NCI-H1694 treated with DMSO at 0.1 percent for 48 hours (cell line): Measurements from ENCODE around the gene TP53AIP1.

Source experiments
- DNase-seq: peaks from one replicate; lab custom pipeline; 2025; lab: John Stamatoyannopoulos, UW

Gene TP53AIP1, protein sequence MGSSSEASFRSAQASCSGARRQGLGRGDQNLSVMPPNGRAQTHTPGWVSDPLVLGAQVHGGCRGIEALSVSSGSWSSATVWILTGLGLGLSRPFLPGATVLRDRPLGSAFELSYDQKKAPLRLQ

DNA sequence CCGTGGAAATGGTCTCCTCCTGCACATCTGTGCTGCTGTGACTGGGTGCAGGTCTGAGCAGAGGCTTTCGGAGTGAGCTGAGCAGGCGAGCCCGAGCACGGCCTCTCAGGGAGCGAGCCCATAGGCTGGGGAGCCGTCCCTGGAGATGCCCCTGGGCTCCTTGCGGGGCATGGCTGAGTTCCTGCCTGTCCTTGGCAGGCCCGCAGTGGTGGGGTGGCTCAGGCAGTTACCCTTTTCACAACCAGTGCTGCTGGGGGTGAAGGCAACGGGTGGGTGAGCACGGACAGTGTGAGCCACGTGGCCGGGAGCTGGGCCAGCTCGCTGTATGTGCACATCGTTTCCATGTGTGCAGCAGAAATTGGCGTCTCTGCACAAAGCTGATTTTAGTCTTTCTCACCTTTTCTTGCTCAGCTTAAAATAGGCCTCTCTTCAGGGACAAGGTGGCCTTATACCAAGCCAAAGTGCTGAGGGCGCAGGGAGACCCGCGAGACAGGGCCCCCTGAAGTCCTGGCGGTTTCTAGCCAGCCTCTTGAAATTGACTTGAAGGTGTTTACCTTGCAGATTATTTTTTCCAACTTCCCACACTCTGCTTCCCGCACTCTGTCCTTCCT is at the start of gene TP53AIP1:
TSS of gene TP53AIP1 (minus strand) at position 55 of the 611 bp plus-strand sequence. CDS start 5,053 bp downstream, outside the sequence.
- no peak for DNase-seq

DNA sequence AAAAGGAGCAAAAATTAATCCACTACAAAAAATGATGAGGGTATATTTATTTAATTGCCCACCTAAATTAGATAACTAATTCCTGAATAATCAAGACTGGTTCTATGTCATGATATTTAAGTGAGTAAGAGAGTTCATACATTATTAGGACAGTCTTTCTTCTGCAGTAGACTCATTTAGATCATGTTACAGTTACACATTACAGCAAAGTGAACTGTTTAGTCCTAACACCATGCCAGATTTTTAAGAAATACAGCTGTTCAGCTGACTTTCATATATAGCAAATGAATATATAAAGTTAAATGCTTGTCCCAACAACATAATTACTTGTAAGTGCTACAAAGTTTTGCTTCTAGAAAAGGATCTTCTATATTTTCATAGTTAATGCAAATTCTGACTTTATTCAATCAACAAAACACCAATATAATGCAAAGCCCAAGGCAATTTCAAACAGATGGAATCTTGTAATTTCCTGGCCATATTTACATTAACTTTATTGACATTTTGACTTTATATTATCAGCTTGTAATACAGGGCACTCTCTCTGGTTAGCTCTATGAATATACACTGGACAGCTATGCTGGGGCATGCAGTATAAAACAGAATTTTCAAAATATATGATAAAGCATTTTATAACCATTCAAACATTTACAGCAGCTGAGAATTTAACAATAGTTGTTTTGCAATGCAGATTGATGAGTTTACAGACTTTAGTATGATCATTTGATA is 45.7 kb upstream of the TP53AIP1 start:
- DNase-seq, result no peak

DNA sequence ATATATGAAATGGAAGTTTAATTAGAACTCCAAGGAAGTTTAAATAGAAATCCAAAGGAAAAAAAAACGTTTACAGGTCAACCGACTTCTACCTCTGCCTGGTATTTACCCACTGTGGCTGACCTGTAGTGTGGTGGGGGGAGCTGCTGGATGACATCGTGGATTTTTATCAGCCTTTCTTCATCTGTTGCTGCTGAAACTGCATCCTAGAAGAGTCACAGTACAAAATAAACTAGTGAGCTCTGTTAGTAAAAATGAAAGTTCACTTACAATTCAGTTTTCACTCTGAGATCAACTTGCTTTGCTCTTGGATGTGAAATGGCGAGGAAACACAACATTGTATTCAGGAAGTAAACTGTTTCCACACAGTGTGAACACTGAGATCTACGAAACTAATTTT is 43.2 kb upstream of the TP53AIP1 start:
- no peak for DNase-seq

DNA sequence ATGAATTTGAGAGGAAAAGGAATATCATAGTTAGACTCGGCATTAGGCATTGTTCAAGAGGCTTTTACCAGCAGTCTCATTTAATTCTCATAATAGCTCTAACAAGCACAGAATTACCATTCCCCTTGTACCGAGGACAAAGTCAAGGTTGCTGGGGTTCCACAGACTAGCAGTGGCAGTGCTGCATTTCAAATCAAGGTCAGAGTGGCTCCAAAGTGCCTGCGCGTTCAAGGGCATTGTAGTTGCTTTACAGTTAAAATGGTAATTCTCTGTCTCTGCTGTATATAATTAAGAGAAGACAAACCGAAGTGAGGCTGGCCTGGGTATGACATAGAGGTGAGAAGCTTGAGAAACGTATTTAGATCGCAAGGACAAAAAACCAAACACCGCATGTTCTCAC is 40.4 kb upstream of the TP53AIP1 start:
- DNase-seq, result no peak

DNA sequence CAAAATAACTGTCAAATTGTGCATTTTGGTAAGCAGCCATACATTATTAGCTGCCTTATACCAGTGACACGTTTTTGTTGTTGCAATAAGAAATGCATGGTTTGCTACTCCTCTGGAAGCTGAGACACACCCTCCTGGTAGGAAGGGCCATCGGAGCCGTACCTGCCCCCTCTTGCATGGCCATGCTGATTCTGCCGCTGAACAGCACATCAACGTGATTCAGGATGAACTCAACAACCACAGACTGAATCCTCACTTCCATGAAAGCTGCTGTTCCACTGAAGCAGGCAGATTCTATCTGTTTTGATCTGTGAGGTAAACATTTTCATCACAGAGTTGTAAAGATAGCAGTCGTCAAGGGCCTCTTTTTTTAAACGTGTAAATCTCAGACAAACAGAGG is 38.6 kb upstream of the TP53AIP1 start:
- no peak for DNase-seq

DNA sequence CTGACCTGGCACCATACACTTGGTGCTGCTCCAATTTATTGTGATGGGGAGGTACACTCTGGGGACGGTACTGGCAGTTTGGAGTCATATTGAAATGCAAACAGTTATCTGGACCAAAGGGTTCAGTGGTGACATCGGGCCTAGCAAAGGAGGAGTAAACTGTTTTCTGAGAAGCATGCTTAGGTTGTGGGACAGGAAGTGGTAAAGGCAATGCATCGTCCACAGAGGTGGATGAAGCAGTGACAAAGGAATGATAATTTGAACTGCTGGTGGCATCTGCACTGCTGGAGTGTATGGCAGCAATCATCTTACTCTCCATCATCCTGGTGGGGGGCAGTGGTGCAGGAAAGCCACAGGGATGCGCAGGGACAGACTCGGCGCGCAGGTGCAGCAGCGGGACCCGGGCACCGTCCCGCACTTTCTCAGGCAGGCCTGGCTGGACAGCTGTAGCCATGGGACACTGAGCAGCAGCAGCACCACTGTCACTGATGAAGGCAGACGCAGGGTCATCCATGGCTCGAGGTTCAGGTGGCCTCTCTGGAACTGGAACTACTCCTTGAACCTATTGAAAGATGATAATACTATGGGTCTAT is 28.0 kb upstream of the TP53AIP1 start:
- no peak for DNase-seq

DNA sequence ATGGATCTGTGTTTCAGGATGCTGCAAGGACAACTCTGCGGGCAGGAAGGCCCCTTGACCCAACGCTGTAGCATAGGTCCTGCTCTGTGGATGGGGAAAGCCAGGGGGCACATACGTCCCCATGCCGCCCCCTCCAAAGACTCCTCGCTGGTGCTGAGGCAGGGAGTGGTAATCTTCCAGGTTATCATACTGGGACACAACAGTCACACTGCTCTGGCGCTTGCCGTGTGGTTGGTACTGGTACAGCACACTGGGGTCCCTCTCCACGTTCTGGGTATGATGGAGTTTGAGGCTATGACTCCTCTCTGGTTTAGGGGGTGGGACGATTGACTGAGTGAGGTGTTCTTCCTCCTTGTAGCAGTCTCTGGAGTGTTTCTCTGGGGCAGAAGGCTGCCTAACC is 26.2 kb upstream of the TP53AIP1 start:
- no peak for DNase-seq

DNA sequence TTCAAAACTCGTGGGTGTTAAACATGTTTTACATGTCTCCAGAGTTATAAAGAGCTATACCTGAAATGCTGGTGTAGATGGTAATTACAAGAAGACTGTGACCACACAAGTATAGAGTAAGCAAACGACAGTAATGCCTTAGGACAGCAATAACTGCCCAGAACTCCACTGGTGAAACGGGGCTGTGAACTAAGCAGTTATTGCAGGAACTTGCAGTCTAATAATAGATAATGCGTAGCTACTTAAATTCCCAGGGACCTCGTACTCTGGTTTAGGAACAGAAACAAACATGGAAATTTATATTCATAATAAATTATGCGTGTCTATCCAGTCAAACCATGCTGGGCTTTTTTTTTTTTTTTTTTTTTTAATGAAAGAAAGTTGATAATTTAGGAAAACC is 24.9 kb upstream of the TP53AIP1 start:
- DNase-seq, result no peak

DNA sequence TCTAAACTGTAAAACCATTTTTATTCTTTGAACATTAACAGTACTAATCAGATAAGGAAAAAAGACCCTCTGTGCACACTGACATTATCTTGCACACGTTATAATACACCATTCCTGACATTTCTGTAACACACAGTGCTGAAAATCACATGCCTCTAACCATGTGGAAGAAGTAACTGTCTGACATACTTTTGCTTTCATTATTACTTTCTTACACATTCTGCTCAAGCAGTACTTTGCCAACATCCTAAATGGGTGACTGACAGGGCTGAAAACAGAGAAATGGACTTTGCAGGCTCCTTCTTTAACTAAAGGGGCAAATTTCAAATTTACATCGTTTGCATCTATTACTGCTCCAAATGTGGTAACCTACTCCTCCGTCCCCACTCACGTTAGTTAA is 22.8 kb upstream of the TP53AIP1 start:
- no peak for DNase-seq

DNA sequence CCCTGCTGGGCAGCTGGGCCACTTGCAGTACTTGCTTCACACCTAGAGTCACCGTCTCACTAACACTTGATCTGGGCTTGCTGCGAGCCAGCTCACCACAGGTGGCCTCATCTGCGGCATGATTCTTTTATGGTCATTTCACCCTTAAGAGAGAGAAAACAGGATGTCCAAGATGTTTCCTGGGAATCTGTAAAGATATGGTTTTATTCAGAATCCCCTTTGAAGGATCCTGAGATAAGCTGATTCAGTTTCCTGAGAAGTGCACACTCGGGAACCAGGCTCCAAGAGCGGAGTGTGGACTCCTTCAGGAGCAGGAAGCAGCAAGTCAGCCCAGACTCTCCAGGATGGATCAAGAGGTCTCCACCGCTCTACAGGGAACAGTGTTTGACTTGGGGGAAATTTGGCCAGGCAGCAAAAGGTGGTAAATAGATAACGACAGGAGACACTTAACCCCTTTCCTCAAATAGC is 21.8 kb upstream of the TP53AIP1 start:
- no peak for DNase-seq

DNA sequence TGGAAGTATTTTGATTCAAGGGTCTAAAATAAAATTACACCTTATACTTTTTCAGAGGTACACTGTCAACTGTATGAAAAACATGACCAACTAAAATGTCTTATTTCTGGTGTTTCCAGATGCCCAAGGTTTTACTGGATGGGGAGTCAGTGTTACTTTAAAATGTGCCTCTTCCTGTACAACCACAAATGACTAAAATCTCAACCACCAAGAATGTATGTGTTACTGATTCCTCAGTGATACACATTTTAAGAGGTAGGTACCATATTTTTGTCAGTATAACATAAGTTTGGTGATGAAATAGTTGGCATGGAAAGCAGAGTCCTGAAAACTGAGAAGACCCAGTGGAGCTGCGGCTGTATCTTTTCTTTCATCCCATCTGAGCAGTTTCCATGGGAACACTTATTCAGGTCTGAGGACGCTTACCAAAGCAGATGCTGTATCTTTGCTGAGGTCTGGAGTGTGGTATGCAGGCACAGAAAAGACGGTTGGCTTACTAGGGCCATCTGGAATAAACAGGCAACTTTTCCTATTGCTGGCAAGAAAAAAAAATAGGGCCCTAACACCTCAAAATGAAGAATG is 21.2 kb upstream of the TP53AIP1 start:
- peak; percentile 4 for DNase-seq

DNA sequence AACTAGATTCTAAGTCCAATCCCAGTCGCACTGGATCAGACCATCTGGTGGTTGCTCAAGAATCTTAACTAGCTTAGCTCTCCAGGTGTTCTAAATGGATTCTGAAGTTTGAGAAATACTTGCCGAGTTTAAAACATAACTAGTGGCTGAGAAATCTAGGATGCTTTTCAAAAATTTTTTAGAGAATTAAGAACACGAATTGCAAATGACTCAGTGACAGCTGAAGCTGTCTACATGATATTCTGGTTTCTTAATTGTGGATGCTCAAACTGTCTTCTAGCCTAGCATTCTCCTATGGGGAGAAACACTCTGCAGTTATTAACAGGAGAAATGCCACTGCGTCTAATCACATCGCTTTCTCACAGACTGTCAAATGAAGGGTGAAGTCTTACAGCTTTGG is 20.2 kb upstream of the TP53AIP1 start:
- no peak for DNase-seq

DNA sequence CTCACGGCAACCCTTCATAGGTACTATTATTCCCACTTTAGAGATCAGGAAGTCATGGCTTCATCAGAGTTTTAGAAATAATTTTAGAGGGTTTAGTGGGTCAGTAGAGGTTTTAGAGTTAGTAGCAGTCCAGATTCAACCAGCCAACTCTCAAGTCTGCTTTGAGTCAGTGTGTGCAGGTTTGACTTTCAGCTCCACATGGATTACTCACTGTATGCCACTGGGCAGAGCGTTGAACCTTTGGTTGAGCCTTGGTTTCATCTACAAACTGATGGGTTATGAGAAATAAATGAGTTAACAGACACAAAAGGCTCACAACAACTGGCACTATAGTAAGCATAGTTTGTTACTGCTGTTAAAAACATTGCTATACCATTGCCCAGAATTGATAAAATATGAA is 19.0 kb upstream of the TP53AIP1 start:
- DNase-seq, result no peak

DNA sequence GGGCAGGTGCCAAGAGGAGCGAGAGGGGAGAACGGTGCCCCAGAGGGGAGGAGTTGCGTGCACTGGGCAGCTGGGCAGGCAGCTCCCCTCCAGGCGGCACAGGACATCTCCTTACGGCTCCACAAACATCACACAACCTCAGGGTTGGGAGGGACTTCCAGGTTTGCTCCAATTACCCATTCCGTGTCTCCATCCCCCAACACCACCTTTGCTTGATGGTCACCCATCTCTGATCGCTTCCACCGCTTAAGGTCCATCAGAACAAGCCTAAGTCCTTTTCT is 14.5 kb upstream of the TP53AIP1 start:
- DNase-seq, result no peak

DNA sequence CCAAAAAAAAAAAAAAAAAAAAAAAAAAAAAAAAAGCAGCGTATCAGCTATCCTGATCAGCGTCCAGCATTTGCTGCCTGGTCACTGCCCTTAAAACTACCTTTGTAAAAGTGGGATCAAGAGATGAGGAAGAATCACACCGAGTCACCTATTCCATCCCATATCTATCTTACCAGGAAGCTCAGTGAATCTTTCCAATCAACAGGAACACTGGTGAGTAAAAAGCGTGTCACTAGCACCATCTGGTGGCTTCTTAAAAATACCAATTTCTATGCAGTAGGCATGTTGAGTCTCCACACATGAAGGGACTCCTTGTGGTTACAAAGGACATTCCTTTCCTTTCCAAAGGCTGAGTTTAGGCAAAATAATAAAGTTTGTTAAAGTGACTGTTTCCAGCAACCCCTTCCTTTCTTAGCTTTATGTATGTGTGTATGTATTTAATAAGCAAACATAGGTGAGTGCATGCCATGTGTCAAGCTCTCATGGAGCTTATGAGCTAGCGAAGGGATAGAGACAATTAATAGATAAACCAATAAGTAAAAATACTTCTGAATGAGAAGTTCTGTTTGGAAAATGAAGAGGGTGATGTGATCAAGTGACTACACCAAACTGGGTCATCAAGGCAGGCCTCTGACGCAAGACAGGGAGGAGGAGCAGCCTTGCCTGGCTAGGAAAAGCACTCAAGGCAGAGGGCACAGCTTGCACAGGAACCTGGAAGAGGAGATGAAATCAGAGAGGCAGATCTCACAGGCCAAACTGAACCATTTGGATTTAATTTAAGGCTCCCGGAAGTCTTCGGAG is 13.9 kb upstream of the TP53AIP1 start:
- DNase-seq, result peak; percentile 48

DNA sequence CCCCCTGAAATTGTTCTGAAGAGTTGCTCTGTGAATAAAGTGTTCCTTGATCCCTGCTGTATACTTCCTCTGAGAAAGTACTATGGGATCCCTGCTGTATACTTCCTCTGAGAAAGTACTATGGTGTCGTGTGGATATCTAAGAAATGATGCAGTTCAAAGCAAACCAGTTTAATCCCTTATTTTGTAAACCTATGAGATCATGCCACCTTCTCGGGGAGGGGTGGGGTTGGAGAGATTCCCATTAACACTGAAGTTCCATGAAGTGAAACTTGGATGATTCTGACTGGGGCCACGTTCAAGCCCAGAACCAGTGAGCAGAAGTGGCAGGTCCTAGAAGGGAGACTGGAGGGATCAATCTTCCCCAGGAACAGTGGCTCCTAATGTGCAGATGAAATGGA is 13.0 kb upstream of the TP53AIP1 start:
- no peak for DNase-seq

DNA sequence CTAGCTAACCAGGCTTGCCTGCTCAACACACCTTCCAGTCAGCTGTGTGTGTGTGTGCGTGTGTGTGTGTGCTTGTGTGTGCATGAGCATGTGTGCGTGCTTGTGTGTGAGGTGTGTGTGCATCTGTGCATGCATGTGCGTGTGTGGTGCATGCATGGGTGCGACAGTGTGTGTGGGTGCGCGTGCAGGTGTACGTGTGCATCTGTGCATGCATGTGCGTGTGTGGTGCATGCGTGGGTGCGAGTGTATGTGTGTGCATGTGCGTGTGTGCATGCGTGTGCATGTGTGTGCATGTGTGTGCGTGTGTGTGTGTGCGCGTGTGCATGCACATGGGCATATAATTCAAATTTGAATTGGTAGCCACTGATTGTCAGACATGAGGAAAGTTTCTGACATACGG is 10.5 kb upstream of the TP53AIP1 start:
- DNase-seq, result no peak

DNA sequence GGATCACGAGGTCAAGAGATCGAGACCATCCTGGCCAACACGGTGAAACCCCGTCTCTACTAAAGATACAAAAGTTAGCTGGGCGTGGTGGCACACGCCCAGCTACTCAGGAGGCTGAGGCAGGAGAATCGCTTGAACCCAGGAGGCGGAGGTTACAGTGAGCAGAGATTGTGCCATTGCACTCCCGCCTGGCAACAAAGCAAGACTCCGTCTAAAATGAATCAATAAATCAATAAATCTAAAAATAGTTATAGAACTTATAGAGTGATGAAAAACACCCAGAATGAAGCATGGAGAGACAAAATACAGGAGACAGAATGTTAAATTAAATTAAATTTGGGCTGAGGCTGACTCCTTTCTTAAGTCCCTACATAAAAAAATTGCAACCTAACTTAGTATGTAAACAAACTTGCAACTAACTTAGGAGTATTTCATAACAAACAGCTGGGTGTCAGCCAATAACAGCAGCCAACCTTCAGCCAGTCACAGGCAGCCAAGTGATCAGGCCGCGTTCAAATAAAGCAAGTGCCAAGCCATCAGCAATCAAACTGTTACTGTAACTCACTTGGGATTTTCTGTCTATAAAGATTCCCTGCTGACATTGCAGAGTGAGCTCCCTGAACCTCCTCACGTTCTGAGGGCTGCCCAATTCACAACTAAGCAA is 7.3 kb upstream of the TP53AIP1 start:
- no peak for DNase-seq

DNA sequence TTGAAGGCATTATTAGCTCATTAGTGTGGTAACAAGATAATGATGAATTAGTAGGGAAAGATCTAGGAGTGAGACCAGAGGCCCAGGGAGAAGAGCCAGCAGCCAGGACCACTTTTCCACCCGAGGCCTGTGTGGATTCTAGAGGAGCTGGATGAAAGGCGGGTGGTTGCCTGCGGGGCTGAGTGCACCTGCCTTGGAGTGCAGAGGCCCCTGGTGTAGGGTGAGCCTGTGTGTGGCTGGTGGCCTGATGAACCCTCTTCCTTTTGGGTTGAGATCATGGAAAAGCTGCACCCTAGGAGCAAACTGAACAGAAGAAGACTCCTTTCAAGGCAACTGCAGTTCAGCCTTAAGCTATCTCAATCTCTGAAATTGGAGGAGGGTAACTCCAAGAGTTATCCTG is 5.9 kb upstream of the TP53AIP1 start:
- DNase-seq, result no peak

DNA sequence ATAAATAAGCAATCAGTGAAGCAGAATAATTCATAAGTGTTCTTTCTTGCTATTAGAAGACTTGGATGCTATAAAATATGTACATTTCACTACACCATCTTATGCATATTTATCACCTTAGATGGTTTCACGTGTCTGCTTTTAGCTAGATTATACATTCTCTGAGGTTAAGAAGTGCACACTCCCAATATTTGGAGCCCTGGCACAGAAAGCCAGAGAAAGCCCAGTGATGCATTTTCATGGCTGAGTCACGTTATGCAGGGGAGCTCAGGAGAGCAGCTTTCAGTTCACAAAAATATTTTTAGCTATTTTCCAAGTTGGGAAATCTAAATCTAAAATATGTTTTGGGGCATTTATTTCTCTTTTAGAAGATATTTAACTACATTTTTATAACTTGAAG is 5.1 kb upstream of the TP53AIP1 start:
- no peak for DNase-seq

DNA sequence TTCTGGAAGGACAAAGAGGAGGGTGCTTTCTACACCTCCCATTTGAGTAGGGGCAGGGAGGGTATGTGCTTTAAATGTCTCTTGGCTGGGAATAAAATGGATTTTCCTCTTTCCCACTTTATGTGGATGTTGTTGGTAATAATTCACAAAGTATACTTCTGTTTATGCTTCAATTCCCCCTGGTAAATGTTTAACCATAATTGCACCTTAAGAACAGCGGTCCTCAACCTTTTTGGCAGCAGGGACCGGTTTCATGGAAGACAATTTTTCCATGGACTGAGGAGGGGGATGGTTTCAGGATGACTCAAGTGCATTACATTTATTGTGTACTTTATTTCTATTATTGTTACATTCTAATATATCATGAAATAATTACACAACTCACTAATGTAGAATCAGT is 4.0 kb upstream of the TP53AIP1 start:
- DNase-seq, result no peak
